RPMI7951 (cell line): Measurements from ENCODE around the gene SAMD5. TPM values are rescaled to one million over a fixed set of nuclear protein-coding genes. Genes with fewer than 3 reads are reported as not detected.
A peak's percentile ranks its signal among the peaks of the same experiment; 100 is the strongest.
"Not testable (repeated sequence)": the region's sequence is repeated elsewhere in the genome, so short reads cannot be mapped to it uniquely, and the experiment has no call there.

Source experiments
- DNase-seq: peaks from one replicate; pipeline ENCODE4 v3.0.0-alpha.2; 2012; ENCODE audit warnings: low read depth
- total RNA-seq: library from RNA; depleted of rRNA; stranded (reverse); fragments of >200 nt; shearing (Covaris generic); gene quantifications from 2 replicates; pipeline ENCODE4 v1.2.3, GENCODE V29; 2014

Gene SAMD5
- total RNA-seq, 1 experiment from 2014 or later: 0.24 TPM

DNA sequence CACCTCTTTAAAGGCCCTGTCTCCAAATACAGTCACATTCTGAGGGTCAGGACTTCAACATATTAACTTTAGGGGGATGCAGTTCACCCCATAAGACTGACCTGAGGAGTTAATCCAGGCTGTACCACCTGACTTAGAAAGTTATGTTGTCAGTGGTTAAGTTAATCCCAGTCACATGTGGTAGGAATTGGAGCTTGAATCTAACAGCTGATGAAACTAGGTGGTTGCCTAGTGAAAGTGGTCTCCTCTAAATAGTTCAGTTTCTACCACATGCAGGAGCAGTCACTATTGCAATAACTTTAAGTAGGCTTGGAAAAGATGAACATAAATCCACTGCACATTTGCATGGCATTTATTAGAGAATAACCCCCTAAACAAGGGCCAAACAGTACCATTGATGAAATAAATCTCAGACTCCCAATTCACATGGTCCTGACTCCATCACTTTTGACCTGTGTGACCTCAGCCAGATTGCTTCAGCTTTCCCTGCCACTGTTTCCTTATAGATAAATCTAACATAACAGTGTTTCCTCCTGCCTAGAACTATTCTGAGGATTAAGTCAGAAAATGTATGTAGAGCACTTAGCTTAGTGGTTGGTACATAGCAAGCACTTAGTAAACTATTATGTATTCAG, 20.1 kb downstream of the SAMD5 start:
- no peak for DNase-seq

DNA sequence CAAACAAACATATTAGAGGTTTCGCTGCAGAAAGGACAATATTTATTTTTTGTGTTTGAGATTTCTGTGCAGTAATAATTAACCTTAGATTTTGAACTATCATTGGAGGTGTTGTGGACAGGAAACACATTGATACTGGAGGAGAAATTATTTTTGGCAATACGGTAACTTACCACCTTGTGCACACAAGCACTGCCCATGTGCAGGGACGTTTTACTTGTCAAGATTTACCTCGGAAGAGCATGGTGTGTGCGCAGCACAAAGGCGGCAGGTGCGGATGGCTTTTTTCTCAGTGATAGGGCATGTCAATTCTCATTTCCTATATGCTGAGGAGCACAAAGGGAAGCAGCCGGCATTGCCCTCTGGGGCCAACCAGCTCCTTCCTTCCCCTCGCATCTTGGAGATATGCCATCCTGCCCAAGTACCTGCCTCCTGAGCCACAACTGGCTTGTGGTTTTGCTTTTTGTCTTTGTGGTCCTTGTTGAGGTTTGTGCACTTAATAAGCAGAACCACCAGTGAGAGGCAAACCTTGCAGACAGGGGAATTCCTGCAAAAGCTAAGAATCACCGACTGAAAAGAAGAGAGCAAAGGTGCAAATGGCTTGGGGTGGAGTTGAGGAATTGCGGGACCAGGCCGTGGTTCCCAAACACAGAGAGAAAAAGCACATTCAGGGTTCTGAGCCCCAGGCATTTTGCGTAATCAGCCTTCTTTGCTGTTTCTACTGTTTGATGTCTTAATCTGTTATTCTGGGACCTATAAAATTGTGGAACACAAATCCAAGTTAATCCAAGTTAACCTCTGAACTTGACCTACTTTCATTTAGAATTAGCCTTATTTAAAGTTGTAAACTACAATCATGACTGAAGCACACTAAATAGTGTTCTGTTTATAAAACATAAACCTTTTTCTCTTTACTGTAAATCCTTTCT, 21.9 kb downstream of the SAMD5 start:
- DNase-seq: peak; percentile 7

- DNase-seq: no peak
Measured at GRCh38 chr6:147531321-147531720, 22.8 kb downstream of the SAMD5 start.

DNA sequence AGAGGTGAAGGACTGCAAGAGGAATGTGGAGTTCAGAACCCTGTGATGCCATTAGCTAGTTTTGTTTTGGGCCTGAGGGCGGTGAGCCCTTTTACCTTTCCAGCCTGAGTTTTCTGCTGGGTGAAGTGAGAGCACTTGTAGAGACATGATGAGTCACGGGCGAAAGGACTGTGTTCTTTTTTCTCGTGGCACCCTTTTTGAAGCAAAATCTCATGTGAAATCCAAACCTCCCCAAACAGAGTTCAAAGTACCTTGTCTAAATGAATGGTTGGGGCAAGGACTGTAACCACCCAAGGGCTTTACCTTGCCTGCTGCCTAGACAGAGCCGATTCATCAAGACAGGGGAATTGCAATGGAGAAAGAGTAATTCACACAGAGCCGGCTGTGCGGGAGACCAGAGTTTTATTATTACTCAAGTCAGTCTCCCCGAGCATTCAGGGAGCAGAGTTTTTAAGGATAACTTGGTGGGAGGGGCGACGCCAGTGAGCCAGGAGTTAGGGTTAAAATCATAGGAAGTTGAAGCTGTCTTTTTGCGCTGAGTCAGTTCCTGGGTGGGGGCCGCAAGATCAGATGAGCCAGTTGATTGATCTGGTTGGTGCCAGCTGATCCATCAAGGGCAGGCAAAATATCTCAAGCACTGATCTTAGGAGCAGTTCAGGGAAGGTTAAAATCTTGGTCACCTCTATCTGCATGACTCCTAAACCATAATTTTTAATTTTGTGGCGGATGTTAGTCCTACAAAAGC, 25.8 kb downstream of the SAMD5 start:
- no peak for DNase-seq

- DNase-seq: no peak
Measured at GRCh38 chr6:147538821-147539220, 30.3 kb downstream of the SAMD5 start.

- DNase-seq: no peak
Measured at GRCh38 chr6:147540075-147540474, 31.6 kb downstream of the SAMD5 start.

DNA sequence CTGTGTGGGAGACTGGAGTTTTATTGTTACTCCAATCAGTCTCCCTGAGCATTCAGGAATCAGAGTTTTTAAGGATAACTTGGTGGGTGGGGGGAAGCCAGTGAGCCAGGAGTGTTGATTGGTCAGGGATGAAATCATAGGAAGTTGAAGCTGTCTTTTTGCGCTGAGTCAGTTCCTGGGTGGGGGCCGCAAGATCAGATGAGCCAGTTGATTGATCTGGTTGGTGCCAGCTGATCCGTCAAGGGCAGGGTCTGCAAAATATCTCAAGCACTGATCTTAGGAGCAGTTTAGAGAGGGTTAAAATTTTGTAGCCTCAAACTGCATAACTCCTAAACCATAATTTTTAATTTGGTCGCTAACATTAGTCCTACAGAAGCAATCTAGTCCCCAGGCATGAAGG, 33.9 kb downstream of the SAMD5 start:
- DNase-seq: not testable (repeated sequence)

GRCh38 chr6:147544420-147544819, 35.9 kb downstream of the SAMD5 start:
- DNase-seq: no peak

DNA sequence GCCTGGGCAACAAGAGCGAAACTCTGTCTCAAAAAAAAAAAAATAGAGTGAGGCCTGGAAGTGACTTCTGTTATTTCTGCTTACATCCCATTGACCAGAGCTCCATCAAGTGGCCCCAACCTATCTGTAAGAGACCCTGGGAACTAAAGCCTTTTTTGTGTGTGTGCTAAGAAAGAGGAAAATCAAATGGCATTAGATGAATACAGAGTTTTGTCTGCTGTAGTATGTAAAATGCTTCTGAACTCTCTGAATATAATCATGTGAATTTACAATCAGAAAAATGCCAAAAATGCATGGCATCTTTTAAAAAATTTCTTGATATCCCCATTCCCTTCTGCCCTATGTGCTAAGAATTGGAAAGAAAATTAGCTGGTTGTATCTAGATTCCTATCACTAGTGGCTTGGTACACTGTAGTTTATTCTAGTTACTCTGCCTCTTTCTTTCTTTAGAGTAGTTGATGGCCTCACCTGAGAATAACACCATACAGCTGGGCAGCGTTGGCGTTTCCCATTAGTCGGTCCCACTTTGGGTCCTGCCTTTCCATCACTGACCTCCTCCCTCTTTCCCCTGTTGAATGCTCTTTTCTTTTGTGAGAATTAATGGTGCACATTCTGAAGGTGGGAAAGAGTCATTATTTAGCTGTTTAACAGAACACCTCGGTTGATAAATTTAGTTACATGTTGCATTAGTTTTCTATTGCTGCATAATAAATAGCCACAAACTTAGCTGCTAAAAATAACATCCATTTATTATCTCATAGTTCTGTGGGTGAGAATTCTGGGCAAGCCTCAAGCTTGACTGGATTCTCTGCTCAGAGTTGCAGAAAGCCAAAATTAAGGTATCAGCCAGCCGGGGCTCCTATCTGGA, 38.2 kb downstream of the SAMD5 start:
- no peak for DNase-seq

DNA sequence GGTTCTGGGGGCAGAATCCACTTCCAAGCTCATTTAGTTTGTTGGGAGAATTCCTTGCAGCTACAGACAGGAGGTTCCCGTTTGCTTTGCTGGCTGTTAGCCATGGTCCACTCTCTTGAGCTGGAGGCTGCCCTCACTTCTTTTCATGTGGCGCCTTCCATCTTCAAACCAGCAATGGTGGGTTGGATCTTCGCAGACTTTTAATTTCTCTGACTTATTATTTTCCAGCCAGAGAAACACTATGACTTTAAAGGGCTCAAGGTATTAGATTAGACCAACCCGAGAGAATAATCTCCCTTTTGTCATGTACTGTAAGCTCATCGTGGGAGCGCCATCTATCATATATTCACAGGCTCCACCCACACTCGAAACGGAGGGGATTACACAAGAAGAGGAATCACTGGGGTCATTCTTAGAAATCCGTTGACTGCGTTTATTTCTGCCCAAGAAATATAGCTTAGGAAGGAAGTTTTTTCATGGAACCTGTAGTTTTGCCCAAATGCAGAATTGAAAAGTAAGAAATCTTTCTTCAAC, 38.9 kb downstream of the SAMD5 start:
- DNase-seq: no peak

- no peak for DNase-seq
Measured at GRCh38 chr6:147548921-147549475, 40.5 kb downstream of the SAMD5 start.

GRCh38 chr6:147549531-147549930, 41.0 kb downstream of the SAMD5 start:
- no peak for DNase-seq

GRCh38 chr6:147551976-147552375, 43.5 kb downstream of the SAMD5 start:
- DNase-seq: no peak

DNA sequence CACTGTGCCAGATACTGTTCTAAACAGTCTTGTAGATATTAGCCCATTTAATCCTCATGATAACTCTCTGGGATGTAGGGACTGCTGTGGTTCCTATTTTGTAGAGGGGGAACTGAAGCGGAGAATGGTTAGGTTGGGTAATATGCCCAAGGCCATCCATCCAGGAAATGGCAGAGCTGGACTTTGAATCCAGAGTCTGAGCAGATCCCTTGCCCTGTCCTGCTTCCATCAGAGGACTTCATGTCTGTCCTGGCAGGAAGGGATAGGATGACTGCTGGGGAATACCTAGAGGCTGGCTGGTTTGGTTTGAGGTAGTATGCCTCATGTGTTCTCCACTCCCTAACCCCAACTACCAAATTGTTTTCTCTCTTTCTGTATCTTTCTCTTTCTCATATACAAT, 44.6 kb downstream of the SAMD5 start:
- DNase-seq: no peak

DNA sequence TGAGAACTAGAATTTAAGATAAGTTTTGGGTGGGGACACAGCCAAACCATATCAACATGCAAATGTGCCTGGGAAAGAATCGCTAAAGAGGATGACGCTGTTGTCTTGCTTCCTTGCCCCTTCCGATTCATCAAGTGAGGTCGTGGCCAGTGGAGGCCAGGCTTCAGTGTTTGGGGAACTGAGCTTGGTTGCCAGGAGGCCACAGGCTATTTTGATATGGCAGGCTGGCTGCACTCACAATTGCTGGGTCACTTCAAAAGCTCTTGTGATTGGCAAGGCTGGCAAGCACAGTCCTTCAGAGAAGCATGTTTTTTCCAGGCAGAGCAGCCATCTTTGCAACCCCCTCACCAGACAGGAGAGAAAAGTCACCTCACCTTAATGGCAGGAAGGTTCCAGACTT, 45.8 kb downstream of the SAMD5 start:
- no peak for DNase-seq

GRCh38 chr6:147559006-147559405, 50.5 kb downstream of the SAMD5 start:
- DNase-seq: peak; percentile 26

GRCh38 chr6:147560670-147561069, 52.2 kb downstream of the SAMD5 start:
- no peak for DNase-seq

DNA sequence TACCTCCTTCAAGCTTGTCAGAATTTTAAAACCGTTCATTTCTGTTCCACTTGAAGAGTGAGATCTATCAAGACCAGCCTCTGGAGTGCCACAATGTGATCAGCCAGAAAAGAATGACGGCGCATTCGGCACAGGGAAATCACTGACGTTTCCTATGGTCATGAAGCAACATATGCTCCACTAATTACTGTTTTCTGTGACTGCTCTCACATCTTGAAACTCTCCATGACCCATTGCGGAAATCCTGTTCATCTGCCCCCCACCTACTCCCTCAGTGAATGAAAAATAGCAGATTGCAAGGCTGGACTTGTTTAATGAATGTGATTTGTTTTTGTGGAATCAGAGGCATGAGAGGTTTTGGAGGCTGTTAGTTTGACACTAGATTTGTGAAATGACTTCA, 53.2 kb downstream of the SAMD5 start:
- DNase-seq: no peak

GRCh38 chr6:147563472-147563871, 55.0 kb downstream of the SAMD5 start:
- DNase-seq: no peak

GRCh38 chr6:147564556-147564955, 56.1 kb downstream of the SAMD5 start:
- DNase-seq: no peak
